ENCODE results near the gene WNT2. TPM values are rescaled to one million over a fixed set of nuclear protein-coding genes. Genes with fewer than 3 reads are reported as not detected.

The WNT2 gene
- total RNA-seq, 1 experiment from 2014 or later, result not detected

GRCh38 chr7:117323305-117323850 is 520 bp upstream of the WNT2 start:
- no peak overlapping the region for H3K27ac ChIP-seq (ENCODE audit: low read length)
- DNase-seq, result no peak
- ATAC-seq, result no peak
- peak overlapping the region; percentile 84 for H2AFZ ChIP-seq (ENCODE audit: low read length)
- peak overlapping the region; percentile 85 for H3K4me2 ChIP-seq (ENCODE audit: low read length)
- BruUV-seq (replicated peaks), result no TSS peak
- intact Hi-C loops (cut with micrococcal nuclease), result no loop called here
- TF ChIP-seq EZH2 (IDR thresholded peaks at IDR 0.05; ENCODE audit: low read length, unreplicated experiment) (no peak), EZH2phosphoT487 (IDR thresholded peaks at IDR 0.05; ENCODE audit: borderline replicate concordance, low read length) (no peak), CTCF (conservative IDR thresholded peaks at IDR 0.05; ENCODE audit: low read depth, low read length) (no peak)
- H3K27me3 ChIP-seq (ENCODE audit: low read length), result peaks cover 40% of the 10 kb centered on the region
- no peaks in the 10 kb centered on the region for H3K9me2 ChIP-seq (replicated peaks; ENCODE audit: low read length)
- ChIA-PET CTCF (no interaction called here), POLR2A (ENCODE audit: unreplicated experiment) (no interaction called here)
- H3K79me2 ChIP-seq (ENCODE audit: low read length), result no peaks in the 10 kb centered on the region
- H3K4me1 ChIP-seq (ENCODE audit: insufficient read depth, low read length), result 0 out of 2 replicates have a peak, but pooled peaks cover 3% of the 10 kb centered on the region
- no peaks in the 10 kb centered on the region for H3K36me3 ChIP-seq (ENCODE audit: low read depth, low read length)
- H3F3A ChIP-seq (ENCODE audit: low read length, unreplicated experiment), result no peaks in the 10 kb centered on the region
- no peak overlapping the region for H3K9ac ChIP-seq (ENCODE audit: low read length)
- peak overlapping the region; percentile 58 for H3K4me3 ChIP-seq (ENCODE audit: low read length)
- H4K20me1 ChIP-seq (ENCODE audit: low read length), result no peaks in the 10 kb centered on the region
- no peaks in the 10 kb centered on the region for H3K9me3 ChIP-seq (ENCODE audit: low read length)

- intact Hi-C loops (cut with micrococcal nuclease), result no loop called here
- BruUV-seq (replicated peaks), result no TSS peak
- Histone ChIP-seq H3K9ac (ENCODE audit: low read length) (no peak overlapping the region), H3K27ac (ENCODE audit: low read length) (no peak overlapping the region), H4K20me1 (ENCODE audit: low read length) (no peaks in the 10 kb centered on the region), H3F3A (ENCODE audit: low read length, unreplicated experiment) (no peaks in the 10 kb centered on the region), H3K27me3 (ENCODE audit: low read length) (peaks cover 62% of the 10 kb centered on the region), H3K4me1 (ENCODE audit: insufficient read depth, low read length) (0 out of 2 replicates have a peak, but pooled peaks cover 3% of the 10 kb centered on the region), H3K79me2 (ENCODE audit: low read length) (no peaks in the 10 kb centered on the region), H3K9me2 (replicated peaks; ENCODE audit: low read length) (no peaks in the 10 kb centered on the region), H3K36me3 (ENCODE audit: low read depth, low read length) (no peaks in the 10 kb centered on the region), H3K4me3 (ENCODE audit: low read length) (no peak overlapping the region), H3K9me3 (ENCODE audit: low read length) (no peaks in the 10 kb centered on the region), H2AFZ (ENCODE audit: low read length) (no peak overlapping the region), H3K4me2 (ENCODE audit: low read length) (no peak overlapping the region)
- CTCF ChIA-PET, result no interaction called here
- TF ChIP-seq EZH2 (IDR thresholded peaks at IDR 0.05; ENCODE audit: low read length, unreplicated experiment) (no peak), EZH2phosphoT487 (IDR thresholded peaks at IDR 0.05; ENCODE audit: borderline replicate concordance, low read length) (no peak), CTCF (conservative IDR thresholded peaks at IDR 0.05; ENCODE audit: low read depth, low read length) (no peak)
- POLR2A ChIA-PET (ENCODE audit: unreplicated experiment), result no interaction called here
- ATAC-seq, result no peak
- no peak for DNase-seq
These were observed 2.3 kb downstream of the WNT2 start for GRCh38 chr7:117320523-117320922.

GRCh38 chr7:117319181-117319580 is 3.7 kb downstream of the WNT2 start:
- H3K9ac ChIP-seq (ENCODE audit: low read length), result no peak overlapping the region
- no peak for TF ChIP-seq EZH2phosphoT487 (IDR thresholded peaks at IDR 0.05; ENCODE audit: borderline replicate concordance, low read length)
- TF ChIP-seq EZH2 (IDR thresholded peaks at IDR 0.05; ENCODE audit: low read length, unreplicated experiment), result no peak
- TF ChIP-seq CTCF (conservative IDR thresholded peaks at IDR 0.05; ENCODE audit: low read depth, low read length), result no peak
- ChIA-PET CTCF (interaction anchor here (0.6 kb wide), 1 partner anchor 107 kb away, joined by 3 read pairs; no protein-coding TSS in a partner anchor), POLR2A (ENCODE audit: unreplicated experiment) (no interaction called here)
- no peaks in the 10 kb centered on the region for H3K9me3 ChIP-seq (ENCODE audit: low read length)
- ATAC-seq, result no peak
- intact Hi-C loops (cut with micrococcal nuclease), result no loop called here
- H4K20me1 ChIP-seq (ENCODE audit: low read length), result no peaks in the 10 kb centered on the region
- H3K4me1 ChIP-seq (ENCODE audit: insufficient read depth, low read length), result 0 out of 2 replicates have a peak, but pooled peaks cover 3% of the 10 kb centered on the region
- no TSS peak for BruUV-seq (replicated peaks)
- no peaks in the 10 kb centered on the region for H3K79me2 ChIP-seq (ENCODE audit: low read length)
- H2AFZ ChIP-seq (ENCODE audit: low read length), result no peak overlapping the region
- H3K4me2 ChIP-seq (ENCODE audit: low read length), result no peak overlapping the region
- H3K36me3 ChIP-seq (ENCODE audit: low read depth, low read length), result no peaks in the 10 kb centered on the region
- no peaks in the 10 kb centered on the region for H3F3A ChIP-seq (ENCODE audit: low read length, unreplicated experiment)
- no peak overlapping the region for H3K27ac ChIP-seq (ENCODE audit: low read length)
- peaks cover 69% of the 10 kb centered on the region for H3K27me3 ChIP-seq (ENCODE audit: low read length)
- no peaks in the 10 kb centered on the region for H3K9me2 ChIP-seq (replicated peaks; ENCODE audit: low read length)
- no peak for DNase-seq
- no peak overlapping the region for H3K4me3 ChIP-seq (ENCODE audit: low read length)
